PC-9 (cell line): ENCODE data around the gene EHMT1. TPM values are rescaled to one million over a fixed set of nuclear protein-coding genes. Genes with fewer than 3 reads are reported as not detected.

Experiments used
- BruUV-seq: library from RNA; stranded (reverse); fragments of 400-500 nt; replicated peaks from 2 replicates; lab custom pipeline; 2021; lab: Mats Ljungman, UMichigan
- CTCF ChIA-PET: fragments of 300-600 bp; sonication (Branson Sonifier 250); formaldehyde crosslinking; loops from one replicate; lab custom pipeline; 2022; ENCODE audit warnings: antibody characterized with exemption; lab: Charles Lee
- POLR2A ChIA-PET: fragments of 300-600 bp; sonication (Branson Sonifier 250); formaldehyde crosslinking; loops from one replicate; lab custom pipeline; 2022; ENCODE audit warnings: antibody characterized with exemption; ENCODE audit not compliant: unreplicated experiment; lab: Charles Lee
- DNase-seq, 2 experiments: peaks; one replicate each; pipeline versions ENCODE4 v3.0.0 to v3.0.0-alpha.2; 2015 to 2022; ENCODE audit warnings: mixed read lengths in 1 of 2
- H2AFZ ChIP-seq: fragments of 200-600 bp; sonication (generic); 2 replicates; pipeline ENCODE4 v1.8.1; 2017; ENCODE audit warnings: antibody characterized with exemption
- H3F3A ChIP-seq: fragments of 200-600 bp; sonication (generic); 2 replicates; pipeline ENCODE4 v1.8.1; 2017; ENCODE audit warnings: antibody characterized with exemption, mild to moderate bottlenecking, low read depth; ENCODE audit not compliant: insufficient read depth
- H3K27ac ChIP-seq: fragments of 200-600 bp; sonication (generic); 2 replicates; pipeline ENCODE4 v1.6.1; 2016; ENCODE audit warnings: mixed run types
- H3K27me3 ChIP-seq: fragments of 200-600 bp; sonication (generic); 2 replicates; pipeline ENCODE4 v1.6.1; 2016; ENCODE audit warnings: low read depth, mixed run types; ENCODE audit not compliant: insufficient read depth
- H3K36me3 ChIP-seq: fragments of 200-600 bp; sonication (generic); 2 replicates; pipeline ENCODE4 v1.6.1; 2016; ENCODE audit warnings: low read depth, mixed run types
- H3K4me1 ChIP-seq: fragments of 200-600 bp; sonication (generic); replicated peaks from 2 replicates; pipeline ENCODE4 v1.6.1; 2016; ENCODE audit warnings: mixed run types; ENCODE audit not compliant: insufficient read depth
- H3K4me2 ChIP-seq: fragments of 200-600 bp; sonication (generic); 2 replicates; pipeline ENCODE4 v1.6.1; 2017; ENCODE audit warnings: mixed run types
- H3K4me3 ChIP-seq: fragments of 200-600 bp; sonication (generic); 2 replicates; pipeline ENCODE4 v1.6.1; 2016; ENCODE audit warnings: mixed run types
- H3K79me2 ChIP-seq: fragments of 200-600 bp; sonication (generic); 2 replicates; pipeline ENCODE4 v1.6.1; 2017; ENCODE audit warnings: low read depth, mixed run types
- H3K9me2 ChIP-seq: fragments of 200-600 bp; sonication (generic); 2 replicates; pipeline ENCODE4 v1.8.1; 2017; ENCODE audit warnings: mild to moderate bottlenecking; ENCODE audit not compliant: insufficient read depth
- H3K9me3 ChIP-seq: fragments of 200-600 bp; sonication (generic); 2 replicates; pipeline ENCODE4 v1.8.1; 2016; ENCODE audit warnings: low read depth; ENCODE audit not compliant: insufficient read depth
- H4K20me1 ChIP-seq: fragments of 200-600 bp; sonication (generic); 2 replicates; pipeline ENCODE4 v1.8.1; 2017; ENCODE audit not compliant: insufficient read depth
- EZH2 ChIP-seq: fragments of 200-600 bp; sonication (generic); IDR thresholded peaks from 2 replicates; pipeline ENCODE4 v1.8.0; 2017; ENCODE audit warnings: antibody characterized with exemption, low read depth
- intact Hi-C: fragments of 100-400 bp; cut with micrococcal nuclease; formaldehyde crosslinking; loops from one replicate; pipeline ENCODE4 v1.10.0; 2022; ENCODE audit not compliant: unreplicated experiment
- total RNA-seq: library from RNA; stranded (reverse); gene quantifications from 2 replicates; pipeline ENCODE4 v1.2.3, GENCODE V29; 2021
- TF ChIP-seq, protein P1 (sequence below): fragments of 200-600 bp; sonication (generic); conservative IDR thresholded peaks from 2 replicates; pipeline ENCODE4 v1.6.1; 2017; ENCODE audit warnings: mixed run types, antibody characterized with exemption, mild to moderate bottlenecking, moderate library complexity

The EHMT1 gene
- total RNA-seq, 1 experiment from 2014 or later, result 116 TPM

- TF ChIP-seq, protein P1, sequence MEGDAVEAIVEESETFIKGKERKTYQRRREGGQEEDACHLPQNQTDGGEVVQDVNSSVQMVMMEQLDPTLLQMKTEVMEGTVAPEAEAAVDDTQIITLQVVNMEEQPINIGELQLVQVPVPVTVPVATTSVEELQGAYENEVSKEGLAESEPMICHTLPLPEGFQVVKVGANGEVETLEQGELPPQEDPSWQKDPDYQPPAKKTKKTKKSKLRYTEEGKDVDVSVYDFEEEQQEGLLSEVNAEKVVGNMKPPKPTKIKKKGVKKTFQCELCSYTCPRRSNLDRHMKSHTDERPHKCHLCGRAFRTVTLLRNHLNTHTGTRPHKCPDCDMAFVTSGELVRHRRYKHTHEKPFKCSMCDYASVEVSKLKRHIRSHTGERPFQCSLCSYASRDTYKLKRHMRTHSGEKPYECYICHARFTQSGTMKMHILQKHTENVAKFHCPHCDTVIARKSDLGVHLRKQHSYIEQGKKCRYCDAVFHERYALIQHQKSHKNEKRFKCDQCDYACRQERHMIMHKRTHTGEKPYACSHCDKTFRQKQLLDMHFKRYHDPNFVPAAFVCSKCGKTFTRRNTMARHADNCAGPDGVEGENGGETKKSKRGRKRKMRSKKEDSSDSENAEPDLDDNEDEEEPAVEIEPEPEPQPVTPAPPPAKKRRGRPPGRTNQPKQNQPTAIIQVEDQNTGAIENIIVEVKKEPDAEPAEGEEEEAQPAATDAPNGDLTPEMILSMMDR, result no peak
- TF ChIP-seq EZH2, result no peak
- CTCF ChIA-PET, result no interaction called here
- Histone ChIP-seq H3F3A (no peaks in the 10 kb centered on the region), H3K4me1 (no peaks in the 10 kb centered on the region), H2AFZ (no peak overlapping the region), H3K4me2 (no peak overlapping the region), H3K27me3 (no peaks in the 10 kb centered on the region), H3K79me2 (no peaks in the 10 kb centered on the region), H3K9me2 (no peaks in the 10 kb centered on the region), H3K36me3 (no peaks in the 10 kb centered on the region), H3K4me3 (no peak overlapping the region), H3K27ac (no peak overlapping the region), H4K20me1 (peaks cover 6% of the 10 kb centered on the region; the same call in 1 of the 2 replicates), H3K9me3 (no peaks in the 10 kb centered on the region)
- no TSS peak for BruUV-seq
- DNase-seq, result no peak
- intact Hi-C loops, result no loop called here
- POLR2A ChIA-PET, result no interaction called here
These were observed 141.0 kb downstream of the EHMT1 start for GRCh38 chr9:137759649-137760321.

- intact Hi-C loops, result no loop called here
- H3K36me3 ChIP-seq, result no peaks in the 10 kb centered on the region
- H3K27me3 ChIP-seq, result no peaks in the 10 kb centered on the region
- no peak overlapping the region for H3K4me2 ChIP-seq
- H3K79me2 ChIP-seq, result no peaks in the 10 kb centered on the region
- POLR2A ChIA-PET, result no interaction called here
- no peaks in the 10 kb centered on the region for H3K4me1 ChIP-seq
- TF ChIP-seq EZH2, result no peak
- TF ChIP-seq, protein P1, result no peak
- CTCF ChIA-PET, result no interaction called here
- no peak overlapping the region for H3K4me3 ChIP-seq
- DNase-seq, result no peak
- peaks cover 10% of the 10 kb centered on the region; the same call in 1 of the 2 replicates for H4K20me1 ChIP-seq
- H3K9me2 ChIP-seq, result no peaks in the 10 kb centered on the region
- no peak overlapping the region for H3K27ac ChIP-seq
- no peak overlapping the region for H2AFZ ChIP-seq
- no TSS peak for BruUV-seq
- H3F3A ChIP-seq, result no peaks in the 10 kb centered on the region
- H3K9me3 ChIP-seq, result no peaks in the 10 kb centered on the region
These were observed 141.6 kb downstream of the EHMT1 start for GRCh38 chr9:137760426-137760825.

GRCh38 chr9:137761032-137761431 lies 142.2 kb downstream of the EHMT1 start:
- H2AFZ ChIP-seq, result no peak overlapping the region
- intact Hi-C loops, result no loop called here
- no peaks in the 10 kb centered on the region for H3F3A ChIP-seq
- no peak for TF ChIP-seq EZH2
- TF ChIP-seq, protein P1, result no peak
- H3K27ac ChIP-seq, result no peak overlapping the region
- no peaks in the 10 kb centered on the region for H3K79me2 ChIP-seq
- peaks cover 10% of the 10 kb centered on the region; the same call in 1 of the 2 replicates for H4K20me1 ChIP-seq
- 0 out of 2 replicates have a peak, but pooled peaks cover 2% of the 10 kb centered on the region for H3K36me3 ChIP-seq
- POLR2A ChIA-PET, result no interaction called here
- H3K9me2 ChIP-seq, result no peaks in the 10 kb centered on the region
- H3K4me2 ChIP-seq, result no peak overlapping the region
- CTCF ChIA-PET, result no interaction called here
- no peaks in the 10 kb centered on the region for H3K9me3 ChIP-seq
- H3K27me3 ChIP-seq, result no peaks in the 10 kb centered on the region
- no peak overlapping the region for H3K4me3 ChIP-seq
- no peaks in the 10 kb centered on the region for H3K4me1 ChIP-seq
- BruUV-seq, result no TSS peak
- DNase-seq, result no peak
